GM13977 (cell line): ENCODE data around the gene DDC.

ENCODE experiments used
- DNase-seq: peaks from one replicate; pipeline ENCODE4 v3.0.0; 2012; ENCODE audit warnings: low spot score
- in situ Hi-C: fragments of 300-500 bp; cut with MboI; formaldehyde crosslinking; loops from one replicate; pipeline ENCODE4 v1.12.0; 2022; ENCODE audit warnings: low sequenced_read_pairs, low pct_unique_long_range_greater_than_20kb, mixed read lengths, inconsistent platforms; ENCODE audit not compliant: unreplicated experiment
- TF ChIP-seq, protein P1 (sequence below): IDR thresholded peaks from 2 replicates; pipeline ENCODE4 v1.5.1; 2012; ENCODE audit warnings: mild to moderate bottlenecking, control low read depth; ENCODE audit not compliant: insufficient read depth; ENCODE audit errors: extremely low read depth, missing control alignments

DDC gene

DNA sequence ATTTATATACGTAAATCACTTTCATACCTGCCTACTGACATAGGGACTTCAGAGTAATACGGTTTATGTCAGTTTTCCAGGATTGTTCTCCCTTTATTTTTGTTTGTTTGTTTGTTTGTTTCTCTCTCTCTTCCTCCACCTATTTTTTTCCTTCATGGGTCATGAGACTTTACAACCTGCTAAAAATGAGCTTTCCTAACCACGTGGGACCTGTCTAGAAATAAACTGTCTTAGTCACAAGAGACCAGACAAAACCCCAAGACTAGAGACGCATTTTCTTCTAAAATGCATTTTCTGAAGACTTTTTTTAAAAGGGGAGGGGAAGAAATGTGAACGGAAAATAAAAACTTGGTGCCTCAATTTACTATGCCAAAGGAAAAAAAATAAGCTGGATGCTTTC, 74.0 kb downstream of the DDC start:
- TF ChIP-seq, protein P1, sequence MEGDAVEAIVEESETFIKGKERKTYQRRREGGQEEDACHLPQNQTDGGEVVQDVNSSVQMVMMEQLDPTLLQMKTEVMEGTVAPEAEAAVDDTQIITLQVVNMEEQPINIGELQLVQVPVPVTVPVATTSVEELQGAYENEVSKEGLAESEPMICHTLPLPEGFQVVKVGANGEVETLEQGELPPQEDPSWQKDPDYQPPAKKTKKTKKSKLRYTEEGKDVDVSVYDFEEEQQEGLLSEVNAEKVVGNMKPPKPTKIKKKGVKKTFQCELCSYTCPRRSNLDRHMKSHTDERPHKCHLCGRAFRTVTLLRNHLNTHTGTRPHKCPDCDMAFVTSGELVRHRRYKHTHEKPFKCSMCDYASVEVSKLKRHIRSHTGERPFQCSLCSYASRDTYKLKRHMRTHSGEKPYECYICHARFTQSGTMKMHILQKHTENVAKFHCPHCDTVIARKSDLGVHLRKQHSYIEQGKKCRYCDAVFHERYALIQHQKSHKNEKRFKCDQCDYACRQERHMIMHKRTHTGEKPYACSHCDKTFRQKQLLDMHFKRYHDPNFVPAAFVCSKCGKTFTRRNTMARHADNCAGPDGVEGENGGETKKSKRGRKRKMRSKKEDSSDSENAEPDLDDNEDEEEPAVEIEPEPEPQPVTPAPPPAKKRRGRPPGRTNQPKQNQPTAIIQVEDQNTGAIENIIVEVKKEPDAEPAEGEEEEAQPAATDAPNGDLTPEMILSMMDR, result no peak
- DNase-seq, result no peak
- in situ Hi-C loops, result no loop called here

DNA sequence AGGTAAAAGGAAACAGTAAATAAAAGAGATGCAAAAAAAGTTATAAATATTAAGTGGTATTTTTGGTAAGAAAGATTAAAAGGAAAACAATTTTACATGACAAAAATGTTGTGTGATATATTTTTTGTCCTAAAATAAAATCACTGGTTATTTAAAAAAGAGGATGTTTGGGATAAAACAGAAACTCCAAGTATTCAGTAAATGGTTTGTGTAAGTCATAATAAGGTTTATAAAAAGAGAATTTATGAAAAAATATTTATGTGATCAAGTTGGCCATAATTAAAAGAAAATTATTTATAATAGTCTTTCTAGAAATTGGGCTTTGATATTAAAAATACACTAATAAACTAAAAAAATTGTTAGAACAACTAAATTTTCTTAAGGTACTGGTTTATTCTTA, 76.8 kb downstream of the DDC start:
- TF ChIP-seq, protein P1, result no peak
- DNase-seq, result no peak
- in situ Hi-C loops, result no loop called here

DNA sequence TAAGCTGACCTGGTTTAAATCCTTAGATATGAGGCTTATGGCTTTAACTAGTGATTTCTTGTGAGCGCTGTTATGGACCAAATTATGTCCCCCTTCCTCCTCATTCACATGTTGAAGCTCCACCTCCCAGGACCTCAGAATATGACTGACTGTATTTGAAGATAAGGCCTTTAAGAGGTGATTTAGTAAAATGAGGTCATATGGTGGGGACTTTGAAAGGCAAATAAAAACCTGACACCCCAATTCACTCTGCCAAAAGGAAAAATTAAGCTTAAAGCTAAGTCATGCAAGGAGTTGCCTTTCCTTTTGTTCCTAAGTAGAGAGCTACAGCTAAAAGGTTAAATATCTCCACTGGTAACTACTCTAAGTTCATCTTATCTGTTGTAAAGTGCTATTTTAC, 78.7 kb downstream of the DDC start:
- in situ Hi-C loops, result no loop called here
- TF ChIP-seq, protein P1, result no peak
- no peak for DNase-seq

DNA sequence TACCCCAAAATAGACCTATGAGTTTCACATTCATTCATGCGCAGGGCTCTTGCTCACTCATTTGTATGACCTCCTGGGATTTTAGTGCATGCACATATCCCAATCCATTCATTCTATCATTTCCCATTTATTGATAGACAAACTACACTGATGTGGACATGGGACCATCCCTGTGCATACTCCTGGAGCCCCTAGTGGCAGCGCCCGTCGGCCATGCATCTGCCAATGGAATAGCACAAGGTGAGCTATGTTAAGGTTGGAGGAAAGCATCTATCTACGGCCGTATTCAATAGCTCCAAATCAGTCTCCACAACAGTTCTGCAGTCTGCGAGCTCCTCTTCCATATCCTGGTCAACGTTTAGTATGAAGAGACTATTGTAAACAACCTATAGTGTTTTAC, 83.3 kb downstream of the DDC start:
- DNase-seq, result no peak
- in situ Hi-C loops, result no loop called here
- TF ChIP-seq, protein P1, result no peak

DNA sequence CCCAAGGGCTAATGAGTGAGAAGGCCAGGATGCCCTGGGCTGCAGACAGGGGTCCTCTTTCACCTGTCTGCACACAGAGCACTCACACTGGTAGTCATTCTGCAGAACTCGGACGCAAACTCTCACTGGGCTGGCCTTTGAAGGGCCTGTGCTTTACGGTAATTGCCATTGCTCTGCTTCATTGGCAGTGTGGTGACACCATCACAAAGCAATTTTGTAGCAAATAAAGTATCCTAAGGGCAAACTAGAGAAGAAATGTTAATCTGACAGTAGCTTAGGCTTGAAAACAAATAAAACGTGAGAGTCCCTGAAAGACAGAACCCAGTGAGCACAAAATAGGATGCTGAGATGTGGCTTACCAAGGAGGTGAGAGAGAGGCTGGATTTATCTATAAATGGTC, 84.4 kb downstream of the DDC start:
- TF ChIP-seq, protein P1, result no peak
- in situ Hi-C loops, result no loop called here
- DNase-seq, result no peak

DNA sequence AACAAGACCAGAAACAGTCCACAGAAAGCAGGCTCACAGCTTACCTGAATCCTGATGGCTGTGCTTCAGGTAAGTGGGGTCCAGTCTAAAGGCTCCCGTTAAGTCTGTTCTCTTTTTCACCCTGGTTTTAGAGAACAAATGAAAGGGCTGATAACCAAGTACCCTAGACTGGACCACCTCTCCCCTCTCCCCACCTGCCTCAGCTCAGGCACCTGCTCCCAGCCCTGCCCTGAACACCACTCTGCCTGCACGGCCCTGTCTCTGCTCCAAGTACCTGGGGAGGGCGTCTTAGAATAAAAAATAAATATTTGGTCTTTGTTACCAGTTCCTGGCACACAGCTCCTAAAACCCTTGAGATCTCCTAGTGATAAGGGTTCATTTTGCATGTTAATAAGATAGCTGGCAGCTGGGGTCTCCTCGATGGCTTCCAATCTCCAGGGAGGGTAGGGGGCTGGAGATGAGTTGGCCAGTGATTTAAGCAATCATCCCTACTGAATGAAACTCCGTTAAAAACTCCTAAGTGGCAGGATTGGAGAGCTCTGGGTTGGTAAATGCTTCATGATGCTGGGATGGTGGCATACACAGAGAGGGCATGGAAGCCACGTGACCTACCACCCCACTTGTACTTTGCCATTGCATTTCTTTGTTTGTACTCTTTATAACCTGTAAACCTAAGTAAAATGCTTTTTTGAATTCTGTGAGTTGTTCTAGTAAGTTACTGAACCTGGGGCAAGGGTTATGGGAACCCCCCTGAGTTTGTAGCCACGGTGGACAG, 85.3 kb downstream of the DDC start:
- TF ChIP-seq, protein P1, result no peak
- no peak for DNase-seq
- in situ Hi-C loops, result no loop called here
